Measurements from ENCODE around the gene CACNA1S. TPM values are rescaled to one million over a fixed set of nuclear protein-coding genes. Genes with fewer than 3 reads are reported as not detected.

CACNA1S gene
- polyA plus RNA-seq, 1 of the 3 experiments (the other 2 are of a cell fraction) = not detected

- DNase-seq = no peak
- no peak for TF ChIP-seq FOSL2 (IDR thresholded peaks at IDR 0.05; ENCODE audit: borderline replicate concordance, low read depth)
- TF ChIP-seq NRF1 (IDR thresholded peaks at IDR 0.05; ENCODE audit: low read depth, low read length) = no peak
- TF ChIP-seq RFX5 (IDR thresholded peaks at IDR 0.05; ENCODE audit: low read length) = no peak
- no peak for TF ChIP-seq MEF2A (IDR thresholded peaks at IDR 0.05; ENCODE audit: borderline replicate concordance, low read depth)
- no peak for TF ChIP-seq IRF3 (IDR thresholded peaks at IDR 0.05; ENCODE audit: low read depth, low read length)
- no peak for TF ChIP-seq EZH2phosphoT487 (IDR thresholded peaks at IDR 0.05; ENCODE audit: borderline replicate concordance, low read depth)
- no peak for TF ChIP-seq RXRA (IDR thresholded peaks at IDR 0.05; ENCODE audit: borderline replicate concordance, low read depth)
- TF ChIP-seq FOXM1 (IDR thresholded peaks at IDR 0.05; ENCODE audit: low read depth) = no peak
- TF ChIP-seq FOXJ3 (CRISPR knock-in tag; IDR thresholded peaks at IDR 0.05) = no peak
- TF ChIP-seq TEAD4 (IDR thresholded peaks at IDR 0.05; ENCODE audit: borderline replicate concordance, insufficient read depth) = no peak
- TF ChIP-seq PBX3 (IDR thresholded peaks at IDR 0.05) = no peak
- no peak for TF ChIP-seq SIN3A (IDR thresholded peaks at IDR 0.05; ENCODE audit: borderline replicate concordance, low read depth, low read length)
- no peak for TF ChIP-seq REST (IDR thresholded peaks at IDR 0.05; ENCODE audit: low read depth, low read length)
- TF ChIP-seq CTCF (IDR thresholded peaks at IDR 0.05) = no peak
- TF ChIP-seq YY1 (IDR thresholded peaks at IDR 0.05; ENCODE audit: low read depth) = no peak
- TF ChIP-seq POLR2AphosphoS5 (IDR thresholded peaks at IDR 0.05; ENCODE audit: low read depth, low read length) = no peak
- TF ChIP-seq JUND (IDR thresholded peaks at IDR 0.05) = no peak
- Histone ChIP-seq H3K27ac (ENCODE audit: low read depth in 2 of 2, low read length in 1 of 2) (no peak overlapping the region), H3K27me3 (ENCODE audit: insufficient read depth) (no peaks in the 10 kb centered on the region), H3F3A (replicated peaks; ENCODE audit: insufficient read depth) (no peaks in the 10 kb centered on the region), H3K79me2 (ENCODE audit: insufficient read depth) (no peaks in the 10 kb centered on the region; the same call in 1 of the 2 replicates), H3K36me3 (replicated peaks in 1 of 2; ENCODE audit: control insufficient read depth in 1 of 2, insufficient read depth in 2 of 2, low read length in 1 of 2) (no peaks in the 10 kb centered on the region), H3K9ac (no peak overlapping the region), H4K20me1 (ENCODE audit: insufficient read depth) (no peaks in the 10 kb centered on the region), H3K9me3 (no peaks in the 10 kb centered on the region), H3K9me2 (no peaks in the 10 kb centered on the region), H2AFZ (ENCODE audit: low read depth) (no peak overlapping the region), H3K4me3 (ENCODE audit: low read depth in 2 of 2, low read length in 1 of 2) (no peak overlapping the region), H3K4me1 (ENCODE audit: control insufficient read depth in 1 of 2, insufficient read depth in 2 of 2, low read depth in 1 of 2, low read length in 1 of 2) (peaks cover 10 to 38% of the 10 kb centered on the region in 2 experiments; a peak in 3 of 4 replicates), H3K4me2 (no peak overlapping the region)
- POLR2A ChIA-PET = no interaction called here
- 100% methylated on average over 1 of the region's 2 CpGs for WGBS (ENCODE audit: low lambda C conversion rate)
- CTCF ChIA-PET = interaction anchor here (1.7 to 6.2 kb wide), 3 partner anchors 8 to 96 kb away, joined by 6 to 40 read pairs (median 11); no protein-coding TSS in a partner anchor
Measured at GRCh38 chr1:201017828-201018163, 94.4 kb downstream of the CACNA1S start.

All from SK-N-SH (cell line).